Chondrocyte (in vitro differentiated cells): ENCODE measurements around the gene UBE2U. TPM values are rescaled to one million over a fixed set of nuclear protein-coding genes. Genes with fewer than 3 reads are reported as not detected.
"Not testable (repeated sequence)": the region's sequence is repeated elsewhere in the genome, so short reads cannot be mapped to it uniquely, and the experiment has no call there.

ENCODE experiments used
- DNase-seq: peaks from one replicate; pipeline ENCODE4 v3.0.0; 2021; ENCODE audit warnings: mixed read lengths, low spot score
- H3K27ac Mint-ChIP-seq: one replicate; pipeline ENCODE4 v1.8.0; 2021; ENCODE audit warnings: mild to moderate bottlenecking, moderate library complexity, mixed read lengths; ENCODE audit not compliant: unreplicated experiment
- H3K27me3 Mint-ChIP-seq: 2 replicates; pipeline ENCODE4 v1.8.0; 2021; ENCODE audit warnings: low read depth, mixed read lengths
- H3K36me3 Mint-ChIP-seq: 2 replicates; pipeline ENCODE4 v1.8.0; 2021; ENCODE audit warnings: low read depth, mixed read lengths
- H3K4me1 Mint-ChIP-seq: 2 replicates; pipeline ENCODE4 v1.8.0; 2021; ENCODE audit warnings: low read depth, mild to moderate bottlenecking, mixed read lengths
- H3K4me3 Mint-ChIP-seq: one replicate; pipeline ENCODE4 v1.8.0; 2021; ENCODE audit warnings: mild to moderate bottlenecking, moderate library complexity, mixed read lengths; ENCODE audit not compliant: unreplicated experiment
- H3K9me3 Mint-ChIP-seq: 2 replicates; pipeline ENCODE4 v1.8.0; 2021; ENCODE audit warnings: low read depth, mixed read lengths
- total RNA-seq: library from RNA; stranded (reverse); gene quantifications from 3 replicates; pipeline ENCODE4 v1.2.1, GENCODE V29; 2021
- TF ChIP-seq, protein P1 (sequence below): fragments of 200-600 bp; sonication (generic); IDR thresholded peaks from 2 replicates; pipeline ENCODE4 v1.5.0; 2021; ENCODE audit warnings: antibody characterized with exemption, mild to moderate bottlenecking, moderate library complexity

The UBE2U gene
- total RNA-seq, 1 donor from 2014 or later: 0.27 TPM

DNA sequence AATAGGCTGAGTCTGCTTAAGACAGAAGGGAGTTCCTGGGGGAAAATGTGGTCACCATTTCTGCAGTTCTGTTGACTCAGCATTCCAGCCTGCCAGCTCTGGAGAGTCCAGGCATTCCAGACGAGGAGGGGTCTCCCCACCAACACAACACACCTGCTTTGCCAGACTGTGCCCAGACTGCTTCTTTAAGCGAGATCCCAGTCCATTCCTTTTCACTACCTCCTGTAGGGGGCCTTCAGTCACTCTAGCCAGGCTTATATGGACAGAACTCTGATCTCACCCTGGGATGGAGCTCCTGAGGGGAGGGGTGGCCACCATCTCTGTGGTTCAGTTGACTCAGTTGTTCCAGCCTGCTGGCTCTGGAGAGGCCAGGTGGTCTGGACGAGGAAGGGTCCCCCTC, 48.5 kb downstream of the UBE2U start:
- peak; percentile 29 for DNase-seq
- Mint-ChIP-seq H3K36me3 (peaks cover 25% of the 10 kb centered on the region), H3K27ac (no peak overlapping the region), H3K27me3 (peaks cover 15% of the 10 kb centered on the region), H3K9me3 (peaks cover 28% of the 10 kb centered on the region), H3K4me3 (no peak overlapping the region), H3K4me1 (peaks cover 9% of the 10 kb centered on the region)
- TF ChIP-seq, protein P1, sequence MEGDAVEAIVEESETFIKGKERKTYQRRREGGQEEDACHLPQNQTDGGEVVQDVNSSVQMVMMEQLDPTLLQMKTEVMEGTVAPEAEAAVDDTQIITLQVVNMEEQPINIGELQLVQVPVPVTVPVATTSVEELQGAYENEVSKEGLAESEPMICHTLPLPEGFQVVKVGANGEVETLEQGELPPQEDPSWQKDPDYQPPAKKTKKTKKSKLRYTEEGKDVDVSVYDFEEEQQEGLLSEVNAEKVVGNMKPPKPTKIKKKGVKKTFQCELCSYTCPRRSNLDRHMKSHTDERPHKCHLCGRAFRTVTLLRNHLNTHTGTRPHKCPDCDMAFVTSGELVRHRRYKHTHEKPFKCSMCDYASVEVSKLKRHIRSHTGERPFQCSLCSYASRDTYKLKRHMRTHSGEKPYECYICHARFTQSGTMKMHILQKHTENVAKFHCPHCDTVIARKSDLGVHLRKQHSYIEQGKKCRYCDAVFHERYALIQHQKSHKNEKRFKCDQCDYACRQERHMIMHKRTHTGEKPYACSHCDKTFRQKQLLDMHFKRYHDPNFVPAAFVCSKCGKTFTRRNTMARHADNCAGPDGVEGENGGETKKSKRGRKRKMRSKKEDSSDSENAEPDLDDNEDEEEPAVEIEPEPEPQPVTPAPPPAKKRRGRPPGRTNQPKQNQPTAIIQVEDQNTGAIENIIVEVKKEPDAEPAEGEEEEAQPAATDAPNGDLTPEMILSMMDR: peak; percentile 30

DNA sequence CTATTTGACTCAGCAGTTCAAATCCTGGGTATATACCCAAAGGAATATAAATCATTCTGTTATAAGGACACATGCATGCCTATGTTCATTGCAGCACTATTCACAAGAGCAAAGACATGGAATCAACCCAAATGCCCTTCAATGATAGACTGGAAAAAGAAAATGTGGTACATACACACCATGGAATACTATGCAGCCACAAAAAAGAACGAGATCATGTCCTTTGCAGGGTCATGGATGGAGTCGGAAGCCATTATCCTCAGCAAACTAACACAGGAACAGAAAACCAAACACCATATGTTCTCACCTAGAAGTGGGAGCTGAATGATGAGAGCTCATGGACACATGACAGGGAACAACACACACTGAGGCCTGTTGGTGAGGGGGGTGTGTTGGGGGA, 53.8 kb downstream of the UBE2U start:
- not testable (repeated sequence) for H3K27ac Mint-ChIP-seq, DNase-seq, H3K4me3 Mint-ChIP-seq, H3K4me1 Mint-ChIP-seq
- Mint-ChIP-seq H3K27me3 (peaks cover 17% of the 10 kb centered on the region), H3K36me3 (peaks cover 27% of the 10 kb centered on the region), H3K9me3 (peaks cover 32% of the 10 kb centered on the region)

DNA sequence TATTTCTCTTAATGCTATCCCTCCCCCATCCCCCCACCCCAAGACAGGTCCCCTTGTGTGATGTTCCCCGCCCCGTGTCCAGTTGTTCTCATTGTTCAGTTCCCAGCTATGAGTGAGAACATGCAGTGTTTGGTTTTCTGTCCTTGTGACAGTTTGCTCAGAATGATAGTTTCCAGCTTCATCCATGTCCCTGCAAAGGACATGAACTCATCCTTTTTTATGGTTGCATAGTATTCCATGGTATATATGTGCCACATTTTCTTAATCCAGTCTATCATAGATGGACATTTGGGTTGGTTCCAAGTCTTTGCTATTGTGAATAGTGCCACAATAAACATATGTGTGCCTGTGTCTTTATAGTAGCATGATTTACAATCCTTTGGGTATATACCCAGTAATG, 55.0 kb downstream of the UBE2U start:
- DNase-seq, H3K27ac Mint-ChIP-seq, H3K4me3 Mint-ChIP-seq, H3K4me1 Mint-ChIP-seq: not testable (repeated sequence)
- peaks cover 25% of the 10 kb centered on the region for H3K9me3 Mint-ChIP-seq
- H3K27me3 Mint-ChIP-seq: peaks cover 17% of the 10 kb centered on the region
- H3K36me3 Mint-ChIP-seq: peaks cover 21% of the 10 kb centered on the region

DNA sequence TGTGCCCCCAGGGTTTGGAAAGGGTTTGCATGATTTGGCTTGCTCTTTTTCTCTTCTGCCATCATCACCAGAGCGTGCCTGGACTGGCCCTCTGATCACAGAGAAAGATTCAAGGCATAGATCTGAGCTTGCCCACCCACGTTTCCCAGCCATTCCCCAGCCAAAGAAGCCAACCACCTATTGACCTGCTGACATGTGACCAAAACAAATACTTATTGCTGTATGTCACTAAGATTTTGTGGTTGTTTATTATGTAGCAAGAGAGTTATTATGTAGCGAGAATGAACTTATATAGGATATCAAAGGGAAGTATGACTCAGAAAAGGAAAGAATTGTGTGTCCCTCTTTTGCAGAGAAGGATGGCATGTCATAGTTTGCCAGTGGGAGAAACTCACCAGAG, 59.9 kb downstream of the UBE2U start:
- H3K36me3 Mint-ChIP-seq: no peaks in the 10 kb centered on the region
- H3K9me3 Mint-ChIP-seq: no peaks in the 10 kb centered on the region
- H3K4me3 Mint-ChIP-seq: no peak overlapping the region
- no peaks in the 10 kb centered on the region for H3K4me1 Mint-ChIP-seq
- H3K27me3 Mint-ChIP-seq: peaks cover 7% of the 10 kb centered on the region
- H3K27ac Mint-ChIP-seq: no peak overlapping the region
- TF ChIP-seq, protein P1: no peak
- DNase-seq: no peak

DNA sequence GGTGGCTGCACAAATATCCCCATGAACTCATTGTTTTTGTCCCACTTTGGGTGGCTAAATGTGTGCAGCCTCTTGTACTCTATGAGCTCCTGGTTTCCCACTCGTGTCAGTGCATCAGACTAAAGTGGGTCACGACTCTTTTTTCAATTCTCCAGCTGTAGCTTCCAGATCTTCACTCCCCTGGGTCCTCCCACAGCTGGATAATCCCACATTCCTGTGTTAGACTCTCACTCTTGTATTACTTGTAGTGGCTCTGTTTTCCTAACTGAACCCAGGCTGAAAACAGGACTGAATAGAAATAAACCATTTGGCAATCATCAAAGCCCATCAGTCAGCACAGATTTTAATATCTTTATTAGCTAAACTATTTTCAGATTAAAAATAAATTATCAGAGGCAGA, 60.4 kb downstream of the UBE2U start:
- Mint-ChIP-seq H3K27me3 (peaks cover 7% of the 10 kb centered on the region), H3K9me3 (no peaks in the 10 kb centered on the region)

DNA sequence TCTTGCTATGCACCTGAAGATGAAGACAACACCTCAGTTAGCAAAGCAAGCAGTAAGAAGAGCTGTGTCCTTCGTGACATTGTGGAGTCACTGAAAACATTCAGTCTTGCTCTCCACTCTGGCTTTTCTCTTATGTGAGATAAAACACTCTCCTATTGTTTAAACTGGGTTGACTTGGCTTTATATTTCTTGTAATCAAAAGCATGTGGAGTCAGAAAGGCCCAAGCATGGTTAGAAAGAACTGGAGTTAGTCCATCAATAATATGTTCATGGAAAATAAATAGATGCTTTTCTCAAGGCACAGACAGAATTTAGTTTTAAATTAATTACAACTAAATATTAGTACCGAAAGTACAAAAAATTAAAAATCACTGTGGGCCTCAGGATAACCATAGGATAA, 61.7 kb downstream of the UBE2U start:
- no peak for DNase-seq
- H3K36me3 Mint-ChIP-seq: no peaks in the 10 kb centered on the region
- H3K9me3 Mint-ChIP-seq: no peaks in the 10 kb centered on the region
- no peak overlapping the region for H3K4me3 Mint-ChIP-seq
- TF ChIP-seq, protein P1: no peak
- peaks cover 5% of the 10 kb centered on the region for H3K4me1 Mint-ChIP-seq
- H3K27me3 Mint-ChIP-seq: peaks cover 7% of the 10 kb centered on the region
- H3K27ac Mint-ChIP-seq: no peak overlapping the region

More for the DNA sequence above, 60.4 kb downstream of the UBE2U start:
- no peak for DNase-seq
- TF ChIP-seq, protein P1: no peak
- Mint-ChIP-seq H3K36me3 (no peaks in the 10 kb centered on the region), H3K27ac (no peak overlapping the region), H3K4me3 (no peak overlapping the region), H3K4me1 (peaks cover 2% of the 10 kb centered on the region)
